Skin epidermis (tissue), 12 donors: ENCODE data around the gene UNC79.

Experiments
- H3K27ac ChIP-seq, 21 experiments: fragments of 200-600 bp; sonication (generic) in 11 of 21; one replicate each; pipeline ENCODE4 v1.5.0; 2020; ENCODE audit warnings: mild to moderate bottlenecking in 3 of 21, inconsistent platforms in 2 of 21, moderate library complexity in 2 of 21
- H3K4me3 ChIP-seq, 7 experiments: fragments of 200-600 bp; sonication (generic) in 2 of 7; one replicate each; pipeline ENCODE4 v1.5.0; 2020; ENCODE audit warnings: inconsistent platforms in 2 of 7, mild to moderate bottlenecking in 2 of 7, moderate library complexity in 1 of 7

UNC79 gene

GRCh38 chr14:93645200-93645599 is 214.5 kb downstream of the UNC79 start:
- Histone ChIP-seq H3K27ac (no peak overlapping the region), H3K4me3 (no peak overlapping the region)

GRCh38 chr14:93648440-93649168 is 217.9 kb downstream of the UNC79 start:
- H3K27ac ChIP-seq, result no peak overlapping the region

DNA sequence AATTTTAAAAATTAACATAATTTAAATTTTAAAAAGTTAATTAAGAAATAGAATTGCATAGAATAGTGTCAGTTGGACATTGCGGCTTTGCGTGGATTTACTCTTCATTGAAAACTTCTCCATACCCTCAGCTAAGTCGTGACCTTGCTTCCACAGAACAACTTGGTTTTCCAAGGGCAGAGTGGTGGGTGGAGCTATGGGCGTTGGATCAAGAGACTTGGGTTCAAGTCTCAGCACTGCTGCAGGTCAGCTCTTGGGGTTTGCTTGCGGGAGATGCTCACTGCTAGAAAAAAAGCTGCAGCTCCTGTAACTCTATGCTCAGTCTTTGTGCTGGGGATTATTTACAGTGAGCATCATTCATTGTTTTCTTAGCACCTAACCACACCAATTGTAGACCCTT is 223.9 kb downstream of the UNC79 start:
- Histone ChIP-seq H3K4me3 (no peak overlapping the region), H3K27ac (no peak overlapping the region)

More at GRCh38 chr14:93648440-93649168, 217.9 kb downstream of the UNC79 start:
- H3K4me3 ChIP-seq, result no peak overlapping the region

DNA sequence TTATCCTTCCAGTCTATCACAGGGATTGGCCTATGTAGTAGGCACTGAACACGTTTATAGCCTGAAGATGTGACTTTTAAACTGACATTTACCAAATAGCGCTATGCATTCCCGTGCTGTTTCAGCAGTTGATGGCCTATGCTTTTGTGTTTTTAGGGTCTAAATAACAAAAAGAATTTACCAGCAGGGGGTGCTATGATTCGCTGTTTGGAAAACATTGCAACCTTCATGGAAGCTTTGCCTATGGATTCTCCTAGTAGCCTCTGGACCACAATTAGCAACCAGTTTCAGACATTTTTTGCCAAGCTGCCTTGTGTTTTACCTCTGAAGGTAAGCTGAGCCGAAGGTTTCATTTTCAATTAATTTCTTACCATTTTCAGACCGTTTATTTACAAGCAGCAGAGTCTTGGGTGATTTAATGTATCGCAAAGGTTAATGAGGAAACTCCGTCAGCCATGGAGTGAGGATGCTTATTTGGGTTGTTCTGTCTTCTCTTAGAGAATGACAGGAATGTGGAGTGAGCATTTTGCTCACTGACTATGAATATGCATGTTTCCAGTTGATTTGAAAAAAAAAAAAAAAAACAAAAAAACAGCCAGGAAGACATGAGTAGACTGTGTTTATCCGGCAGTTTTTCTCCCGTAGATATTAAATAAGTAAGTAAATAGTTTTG is 224.5 kb downstream of the UNC79 start:
- H3K27ac ChIP-seq, result no peak overlapping the region
- H3K4me3 ChIP-seq, result no peak overlapping the region

GRCh38 chr14:93657875-93658274 is 227.1 kb downstream of the UNC79 start:
- no peak overlapping the region for H3K27ac ChIP-seq

DNA sequence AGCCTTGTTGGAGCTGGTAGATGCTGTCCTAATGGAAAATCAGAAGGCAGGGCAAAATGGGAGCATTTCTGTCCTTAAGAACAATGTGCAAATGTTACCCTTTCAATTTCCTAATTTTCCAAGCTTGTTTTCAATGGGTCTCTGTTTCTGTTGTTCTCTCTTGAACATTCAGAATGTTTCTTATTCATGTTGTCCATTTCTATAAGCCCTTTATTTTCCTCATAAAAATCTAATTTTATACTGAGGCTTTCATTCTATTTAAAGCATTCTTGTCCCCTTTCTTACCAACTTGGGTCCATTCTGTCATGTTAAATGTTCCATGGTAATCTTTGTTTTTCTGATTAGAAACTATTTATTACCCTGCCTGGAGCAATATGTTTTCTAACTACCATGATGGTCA is 232.6 kb downstream of the UNC79 start:
- Histone ChIP-seq H3K4me3 (no peak overlapping the region), H3K27ac (no peak overlapping the region)

More at GRCh38 chr14:93657875-93658274, 227.1 kb downstream of the UNC79 start:
- H3K4me3 ChIP-seq, result no peak overlapping the region

GRCh38 chr14:93665169-93665568 is 234.4 kb downstream of the UNC79 start:
- H3K4me3 ChIP-seq, result no peak overlapping the region
- H3K27ac ChIP-seq, result no peak overlapping the region

DNA sequence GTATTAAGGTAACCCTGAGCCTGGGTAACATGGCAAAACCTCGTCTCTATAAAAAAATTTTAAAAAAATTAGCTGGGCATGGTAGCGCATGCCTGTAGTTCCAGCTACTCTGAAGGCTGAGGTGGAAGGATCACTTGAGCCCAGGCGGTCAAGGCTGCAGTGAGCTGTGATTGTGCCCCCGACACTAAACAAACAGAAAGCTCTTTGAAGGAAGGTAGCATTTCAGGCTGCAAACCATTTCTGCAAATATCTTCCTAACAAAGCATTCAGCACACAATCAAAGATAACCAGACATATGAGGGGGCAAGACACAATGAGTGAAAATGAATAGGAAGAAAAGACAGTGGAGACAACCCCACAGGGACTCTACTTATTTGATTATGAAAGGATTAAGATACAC is 238.9 kb downstream of the UNC79 start:
- no peak overlapping the region for H3K4me3 ChIP-seq

GRCh38 chr14:93674343-93674742 is 243.6 kb downstream of the UNC79 start:
- no peak overlapping the region for H3K27ac ChIP-seq

More for the DNA sequence above, 238.9 kb downstream of the UNC79 start:
- H3K27ac ChIP-seq, result no peak overlapping the region

DNA sequence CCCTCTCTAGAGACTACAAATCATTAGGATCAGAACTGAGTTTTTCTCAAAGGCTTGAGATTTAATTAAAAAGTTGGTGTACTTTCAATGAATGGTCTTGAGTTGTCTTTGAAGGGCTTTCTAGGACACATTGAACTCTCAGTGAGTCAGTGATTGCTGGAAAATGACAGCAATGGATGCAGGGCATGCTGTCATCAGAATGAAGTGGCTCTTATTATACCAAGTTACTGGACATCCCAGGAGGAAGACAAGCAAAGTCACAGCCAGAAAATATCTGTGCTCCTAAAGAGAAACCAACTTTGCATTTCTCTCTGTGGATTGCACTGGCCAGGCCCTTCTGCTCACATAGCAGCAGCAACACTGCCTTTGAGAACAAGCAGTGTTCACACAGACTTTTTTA is 244.9 kb downstream of the UNC79 start:
- Histone ChIP-seq H3K4me3 (no peak overlapping the region), H3K27ac (no peak overlapping the region)

More at GRCh38 chr14:93674343-93674742, 243.6 kb downstream of the UNC79 start:
- H3K4me3 ChIP-seq, result no peak overlapping the region

DNA sequence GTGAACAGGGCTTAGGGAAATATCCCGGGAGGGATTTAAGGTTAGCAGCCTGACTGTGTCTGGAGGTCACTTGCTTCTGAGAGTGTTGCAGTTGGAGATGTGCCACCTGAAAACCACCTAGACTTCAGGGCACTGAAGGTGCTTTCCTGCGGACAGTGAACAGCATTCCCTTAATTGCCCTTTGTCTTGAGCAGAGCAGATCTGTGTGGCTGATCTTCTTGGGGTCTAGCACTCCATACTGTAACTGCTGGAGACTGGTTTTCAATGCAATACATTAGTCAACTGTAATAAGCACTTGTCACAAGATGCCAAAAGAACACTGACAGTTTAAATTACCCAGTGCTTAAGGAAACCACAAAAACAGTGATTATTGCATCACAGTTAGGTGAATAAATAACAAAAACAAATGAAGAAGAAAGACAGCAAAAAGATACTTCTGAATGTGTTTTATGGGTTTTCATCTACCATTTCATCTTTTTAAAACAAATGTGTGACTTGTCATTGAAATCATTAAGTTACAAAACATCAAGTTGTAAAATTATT is 245.7 kb downstream of the UNC79 start:
- no peak overlapping the region for H3K4me3 ChIP-seq
- H3K27ac ChIP-seq, result no peak overlapping the region

GRCh38 chr14:93682459-93682858 is 251.7 kb downstream of the UNC79 start:
- H3K4me3 ChIP-seq, result no peak overlapping the region
- no peak overlapping the region for H3K27ac ChIP-seq

DNA sequence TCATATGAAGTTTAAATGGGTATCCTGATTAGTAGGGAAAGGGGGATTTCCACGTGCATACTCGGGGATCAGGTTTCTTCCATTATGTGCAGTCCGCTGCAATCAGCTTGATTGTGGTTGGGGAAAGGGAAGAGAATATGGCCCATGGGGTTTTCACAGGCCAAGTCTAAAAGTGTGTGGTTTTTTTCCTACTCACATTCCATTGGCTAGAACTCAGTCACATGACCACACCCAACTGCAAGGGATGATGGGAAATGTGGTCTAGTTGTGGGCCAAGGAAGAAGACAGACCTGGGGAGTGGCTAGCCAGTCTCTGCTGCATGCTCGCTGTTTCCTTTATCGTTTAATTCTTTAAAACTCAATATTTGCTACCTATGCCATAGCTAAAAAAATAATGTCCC is 252.5 kb downstream of the UNC79 start:
- no peak overlapping the region for H3K4me3 ChIP-seq
- H3K27ac ChIP-seq, result no peak overlapping the region

- Histone ChIP-seq H3K4me3 (no peak overlapping the region), H3K27ac (no peak overlapping the region)
Observed at GRCh38 chr14:93685121-93685895, 254.6 kb downstream of the UNC79 start.

- H3K27ac ChIP-seq, result no peak overlapping the region
- no peak overlapping the region for H3K4me3 ChIP-seq
Observed at GRCh38 chr14:93686268-93686667, 255.5 kb downstream of the UNC79 start.

- H3K4me3 ChIP-seq, result no peak overlapping the region
- H3K27ac ChIP-seq, result no peak overlapping the region
Observed at GRCh38 chr14:93688239-93688666, 257.5 kb downstream of the UNC79 start.

- H3K4me3 ChIP-seq, result no peak overlapping the region
Observed at GRCh38 chr14:93688820-93689219, 258.1 kb downstream of the UNC79 start.

DNA sequence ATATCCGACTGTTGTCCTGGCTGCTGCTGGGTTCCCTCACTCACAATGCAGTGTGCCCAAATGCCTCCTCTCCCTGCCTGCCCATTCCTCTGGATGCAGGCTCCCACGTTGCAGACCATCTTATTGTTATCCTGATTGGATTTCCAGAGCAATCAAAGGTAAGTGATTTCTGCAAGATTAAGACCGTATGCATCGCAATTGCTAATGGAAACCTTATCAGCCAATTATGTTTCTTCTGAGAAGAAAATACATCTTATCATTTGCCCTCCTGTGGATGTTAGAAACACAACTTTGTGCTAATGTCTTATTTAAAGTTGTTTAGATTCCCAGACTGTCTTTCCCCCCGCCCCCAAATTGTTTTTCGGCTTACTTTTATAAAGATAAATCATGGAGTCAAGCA is 259.4 kb downstream of the UNC79 start:
- Histone ChIP-seq H3K27ac (no peak overlapping the region), H3K4me3 (no peak overlapping the region)

More at GRCh38 chr14:93688820-93689219, 258.1 kb downstream of the UNC79 start:
- no peak overlapping the region for H3K27ac ChIP-seq

DNA sequence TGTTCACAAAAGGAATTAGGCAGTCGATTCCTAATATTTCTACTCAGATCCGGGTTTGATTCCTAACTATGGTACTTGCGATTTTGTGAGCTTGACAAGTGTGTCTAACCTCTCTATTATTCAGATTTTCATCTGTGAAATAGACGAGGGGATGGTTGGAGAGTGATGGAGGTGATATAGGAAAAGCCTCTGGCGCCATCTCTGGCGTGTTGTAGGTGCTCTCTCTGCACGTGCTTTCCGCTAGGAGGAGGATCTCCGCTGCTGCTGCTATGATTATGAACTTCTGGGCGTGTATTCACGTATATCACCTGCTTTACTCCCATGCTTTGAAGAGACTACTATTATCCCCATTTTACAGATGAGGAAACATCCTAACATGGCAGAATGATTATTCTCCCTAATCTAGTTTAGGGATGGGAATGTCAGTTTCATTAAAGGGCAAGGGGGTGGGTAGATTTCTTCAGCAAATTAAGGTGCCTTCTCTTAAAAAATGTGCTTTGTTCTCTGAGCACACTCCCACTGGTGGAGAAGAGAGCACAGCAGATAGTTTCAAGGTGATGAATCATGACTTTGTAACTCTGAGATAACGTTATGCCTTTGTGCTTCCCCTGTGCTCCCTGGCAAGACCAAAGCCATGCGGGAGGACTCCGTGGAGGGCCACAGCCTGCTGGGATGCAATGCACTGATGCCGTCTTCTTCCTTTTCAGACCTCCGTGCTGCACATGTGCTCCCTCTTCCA is 260.5 kb downstream of the UNC79 start:
- no peak overlapping the region for H3K27ac ChIP-seq
- no peak overlapping the region for H3K4me3 ChIP-seq

- no peak overlapping the region for H3K27ac ChIP-seq
- no peak overlapping the region for H3K4me3 ChIP-seq
Observed at GRCh38 chr14:93693914-93694313, 263.2 kb downstream of the UNC79 start.
